Sigmoid colon (tissue), 4 donors: ENCODE results near the gene IGSF9B.

Experiments
- EP300 ChIP-seq, 4 donors: sonication (generic); formaldehyde crosslinking; IDR thresholded peaks; one replicate each; pipeline ENCODE4 v1.6.1; 2017; ENCODE audit warnings: antibody characterized with exemption in 4 of 4
- POLR2A ChIP-seq, 2 donors: fragments of 450-650 bp; IDR thresholded peaks; one replicate each; pipeline ENCODE4 v1.6.1; 2016; ENCODE audit warnings: antibody characterized with exemption in 2 of 2, mild to moderate bottlenecking in 2 of 2, moderate library complexity in 2 of 2
- TF ChIP-seq, protein P1 (sequence below), 4 experiments: fragments of 450-650 bp in 3 of 4; fragments of 200-600 bp in 1 of 4; IDR thresholded peaks; one replicate each; pipeline ENCODE4 v1.5.1; 2016 to 2019; ENCODE audit warnings: antibody characterized with exemption in 4 of 4, mild to moderate bottlenecking in 3 of 4, moderate library complexity in 2 of 4

DNA sequence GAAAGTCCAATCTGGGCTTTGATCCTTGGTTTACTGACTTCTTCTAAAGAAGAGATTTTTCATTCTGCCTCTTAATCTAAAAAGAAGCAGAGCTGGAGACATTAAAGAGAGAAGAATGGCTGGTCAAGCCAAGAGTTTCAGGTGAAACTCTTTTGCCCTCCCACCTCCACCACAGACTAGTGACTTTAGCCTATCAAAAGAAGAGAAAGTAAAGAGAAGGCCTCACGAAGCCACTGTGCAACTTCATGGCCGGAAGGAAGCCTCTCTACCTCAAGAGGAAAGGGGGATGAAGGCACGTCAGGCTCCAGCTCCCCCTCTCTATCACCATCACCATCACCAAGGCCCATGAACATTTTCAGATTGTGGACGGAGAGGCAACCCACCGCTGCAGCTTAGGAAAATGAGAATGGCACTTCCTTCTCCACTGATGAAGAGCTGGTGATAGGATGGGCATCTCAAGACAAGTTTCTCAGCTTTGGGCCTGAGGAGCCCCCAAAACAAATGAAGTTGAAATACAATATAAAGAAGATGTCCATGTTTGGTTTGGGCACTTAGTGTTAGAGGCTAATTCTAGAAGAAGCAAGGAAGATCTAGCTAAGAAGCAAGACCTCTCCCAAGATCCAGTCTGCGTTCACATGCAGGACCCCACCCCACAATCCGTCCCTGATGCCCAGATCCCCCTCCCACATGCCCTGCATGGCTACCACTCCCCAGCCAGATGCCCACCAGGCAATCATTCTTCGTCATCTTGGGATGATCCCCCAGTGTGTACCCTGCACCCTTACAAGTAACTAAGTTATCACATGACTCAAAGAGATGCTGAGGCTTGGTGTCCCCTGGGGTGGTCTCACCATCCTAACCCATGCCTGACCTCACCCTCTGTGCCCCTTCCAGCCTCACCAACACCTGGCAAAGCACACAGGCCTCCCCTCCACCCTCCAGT lies 52.6 kb downstream of the IGSF9B start:
- TF ChIP-seq EP300 (IDR thresholded peaks at IDR 0.05) (no peak), POLR2A (IDR thresholded peaks at IDR 0.05) (no peak)
- TF ChIP-seq, protein P1, sequence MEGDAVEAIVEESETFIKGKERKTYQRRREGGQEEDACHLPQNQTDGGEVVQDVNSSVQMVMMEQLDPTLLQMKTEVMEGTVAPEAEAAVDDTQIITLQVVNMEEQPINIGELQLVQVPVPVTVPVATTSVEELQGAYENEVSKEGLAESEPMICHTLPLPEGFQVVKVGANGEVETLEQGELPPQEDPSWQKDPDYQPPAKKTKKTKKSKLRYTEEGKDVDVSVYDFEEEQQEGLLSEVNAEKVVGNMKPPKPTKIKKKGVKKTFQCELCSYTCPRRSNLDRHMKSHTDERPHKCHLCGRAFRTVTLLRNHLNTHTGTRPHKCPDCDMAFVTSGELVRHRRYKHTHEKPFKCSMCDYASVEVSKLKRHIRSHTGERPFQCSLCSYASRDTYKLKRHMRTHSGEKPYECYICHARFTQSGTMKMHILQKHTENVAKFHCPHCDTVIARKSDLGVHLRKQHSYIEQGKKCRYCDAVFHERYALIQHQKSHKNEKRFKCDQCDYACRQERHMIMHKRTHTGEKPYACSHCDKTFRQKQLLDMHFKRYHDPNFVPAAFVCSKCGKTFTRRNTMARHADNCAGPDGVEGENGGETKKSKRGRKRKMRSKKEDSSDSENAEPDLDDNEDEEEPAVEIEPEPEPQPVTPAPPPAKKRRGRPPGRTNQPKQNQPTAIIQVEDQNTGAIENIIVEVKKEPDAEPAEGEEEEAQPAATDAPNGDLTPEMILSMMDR (IDR thresholded peaks at IDR 0.05): no peak
